Heart right ventricle (tissue), 16 donors: ENCODE results near the gene SRGAP1. TPM values are rescaled to one million over a fixed set of nuclear protein-coding genes. Genes with fewer than 3 reads are reported as not detected.
"Not testable (repeated sequence)": the region's sequence is repeated elsewhere in the genome, so short reads cannot be mapped to it uniquely, and the experiment has no call there.

ENCODE experiments used
- ATAC-seq, 8 donors: fragments of 200-7000 bp; cut with Tn5 transposase; one replicate each; pipeline ENCODE4 v1.9.1; 2020; ENCODE audit warnings: mild to moderate bottlenecking in 8 of 8, moderate library complexity in 8 of 8, moderate number of reproducible peaks in 1 of 8
- DNase-seq, 2 donors: peaks; one replicate each; pipeline ENCODE4 v3.0.0-alpha.2; 2020
- H3K27ac ChIP-seq, 10 donors: fragments of 200-600 bp; sonication (generic) in 2 of 10; one replicate each; pipeline versions ENCODE4 v1.5.0 to v1.8.0; 2020 to 2022; ENCODE audit warnings: mild to moderate bottlenecking in 3 of 10
- H3K27me3 ChIP-seq, 7 donors: fragments of 200-600 bp; one replicate each; pipeline ENCODE4 v1.8.0; 2021 to 2022; ENCODE audit warnings: mild to moderate bottlenecking in 2 of 7
- H3K36me3 ChIP-seq, 9 donors: fragments of 200-600 bp; sonication (generic) in 1 of 9; one replicate each; pipeline versions ENCODE4 v1.5.0 to v1.8.0; 2020 to 2022; ENCODE audit warnings: mild to moderate bottlenecking in 2 of 9
- H3K4me1 ChIP-seq, 9 donors: fragments of 200-600 bp; sonication (generic) in 1 of 9; one replicate each; pipeline versions ENCODE4 v1.5.0 to v1.8.0; 2020 to 2022; ENCODE audit warnings: mild to moderate bottlenecking in 4 of 9
- H3K4me3 ChIP-seq, 10 donors: fragments of 200-600 bp; sonication (generic) in 2 of 10; one replicate each; pipeline versions ENCODE4 v1.5.0 to v1.8.0; 2020 to 2022; ENCODE audit warnings: mild to moderate bottlenecking in 7 of 10, moderate library complexity in 2 of 10
- H3K9me3 ChIP-seq, 11 donors: fragments of 200-600 bp in 10 of 11; sonication (generic) in 2 of 11; one replicate each; pipeline versions ENCODE4 v1.5.0 to v1.8.0; 2013 to 2022; ENCODE audit warnings: mild to moderate bottlenecking in 2 of 11, control low read depth in 1 of 11, moderate library complexity in 1 of 11
- WGBS, 2 donors: extraction: QIAGEN DNeasy Blood & Tissue Kit; methylation state at CpG; one replicate each; pipeline ENCODE4 v1.1.7; 2013; ENCODE audit warnings: inconsistent platforms in 1 of 2; 5-methylcytosine and 5-hydroxymethylcytosine counted together
- intact Hi-C, 10 donors: fragments of 100-400 bp; cut with DNase I; formaldehyde crosslinking; loops; one replicate each; pipeline versions ENCODE4 v1.11.1 to v1.14.2; 2022
- polyA plus RNA-seq, 2 donors: library from polyadenylated mRNA; stranded (reverse); fragments of 200-250 nt; gene quantifications; one replicate each; pipeline ENCODE4 v1.2.3, GENCODE V29; 2013
- total RNA-seq, 10 donors: library from RNA; stranded (reverse); fragmentation: NEBNext Ultra II Directional in 3 of 10; extraction: Animal tissue kit (Norgen Biotek cat#: 25700) in 3 of 10; gene quantifications; one replicate each; pipeline versions ENCODE4 v1.2.1 to v1.2.4, GENCODE V29; 2021 to 2023
- TF ChIP-seq, protein P1 (sequence below), 9 donors: fragments of 200-600 bp; sonication (generic) in 2 of 9; IDR thresholded peaks; one replicate each; pipeline versions ENCODE4 v1.5.0 to v1.8.0; 2021 to 2022; ENCODE audit warnings: antibody characterized with exemption in 9 of 9, mild to moderate bottlenecking in 5 of 9, moderate library complexity in 1 of 9
- donor health status: Arrhythmogenic right ventricular cardiomyopathy.
- donor health status: ischemic (EF 13 %, LVEDD 7.1; RV severe dilation, severe dysfunction).
- donor health status: healthy with polysubstance abuse.
- donor health status: DM: no; HTN: yes; CAD: no.
- donor health status: DM: no; HTN: no; CAD: no.
- donor health status: ischemic (EF 25% LVEDD 6.9; RV normal size, moderate dysfunction).
- donor health status: ischemic (EF 25% LVEDD 5.7; RV mildly dilated, moderate dysfunction).
- donor health status: healthy.
- donor health status: DM: yes; HTN: yes; CAD: no.
- donor health status: Ischemic cardiomyopathy.
- donor health status: ischemic (EF 35%, LVEDD 5.7; RV mildly dilated, moderate dysfunction).
- donor health status: nonischemic (EF 11% LVEDD 7.7; RV severe dilation, severe dysfunction).
- donor health status: DM: yes; HTN: yes; CAD: no.
- donor health status: PGD.
- donor health status: ischemic (EF 29% LVEDD 5.4; RV normal size, mild dysfunction).
- donor health status: nonischemic (EF 23%, LVEDD 6.1; RV moderate dilation, normal function).

SRGAP1 gene
- total and polyA plus RNA-seq, 12 donors: 1.3 to 6.4 (median 3.6) TPM

DNA sequence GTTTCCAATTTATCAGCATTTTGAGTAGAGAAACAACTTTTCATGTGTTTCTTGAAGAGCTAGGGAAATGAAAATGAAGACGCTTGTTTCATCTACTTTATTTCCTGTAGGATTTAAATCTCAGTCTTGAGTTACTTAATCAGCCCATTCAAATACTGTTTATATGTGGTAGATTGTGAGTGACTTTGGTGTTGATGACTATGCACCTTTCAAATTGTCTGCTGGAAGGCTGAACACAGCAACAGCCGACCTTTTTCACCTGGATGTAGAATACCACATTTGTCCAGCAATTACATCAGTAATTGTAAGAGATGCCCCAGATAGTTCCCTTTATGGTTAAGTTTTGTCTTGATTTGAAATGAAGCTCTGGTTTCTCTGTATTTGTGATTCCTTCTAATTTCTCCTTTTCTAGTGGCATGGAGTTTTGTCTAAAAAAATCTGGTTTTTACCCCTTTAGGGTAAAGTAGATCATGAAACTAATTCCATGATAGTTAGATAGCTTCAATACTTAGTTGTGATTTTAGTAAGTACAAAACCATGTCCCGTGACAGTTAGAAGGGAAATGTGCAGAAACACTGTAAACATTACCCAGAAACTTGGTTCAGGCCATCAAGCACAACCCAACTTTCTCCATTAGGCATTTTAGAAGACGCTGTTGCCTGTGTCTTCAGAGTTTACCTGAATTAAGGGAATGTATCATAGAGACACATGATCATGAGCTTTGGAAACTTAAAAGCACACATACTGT lies 165.0 kb downstream of the SRGAP1 start:
- no peak overlapping the region for H3K27ac ChIP-seq

DNA sequence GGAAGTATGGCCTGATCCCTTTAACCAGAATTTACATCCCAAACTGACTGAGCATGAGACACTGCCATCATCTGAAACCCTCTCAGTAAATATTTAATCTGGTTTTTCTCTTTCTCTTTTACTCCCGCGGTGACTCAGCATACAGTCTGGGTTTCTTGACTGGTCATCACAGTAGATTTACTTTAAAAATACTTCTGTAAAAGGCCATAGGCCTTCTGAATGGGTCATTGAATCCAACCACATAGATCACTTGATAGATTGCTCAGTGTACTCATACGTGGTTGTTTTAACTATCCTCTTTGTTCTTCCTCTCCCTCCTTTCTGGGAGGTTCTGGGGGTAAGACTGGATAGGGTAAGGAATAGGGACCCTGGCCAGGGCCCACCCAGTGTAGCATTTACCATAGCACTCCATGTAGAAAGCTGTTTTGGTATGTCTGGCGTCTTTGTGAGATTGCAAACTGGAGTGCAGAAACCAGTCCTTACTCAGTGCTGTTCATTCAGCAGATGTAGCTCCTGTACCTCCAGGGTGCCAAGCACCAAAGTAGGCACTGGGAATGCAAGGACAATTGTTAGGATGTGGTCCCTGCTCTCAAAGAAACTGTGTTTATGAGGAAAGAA lies 165.7 kb downstream of the SRGAP1 start:
- Histone ChIP-seq H3K27me3 (no peaks in the 10 kb centered on the region), H3K4me1 (peaks cover 0 to 14% (median 8%) of the 10 kb centered on the region in 9 donors), H3K36me3 (no peaks in the 10 kb centered on the region), H3K27ac (no peak overlapping the region), H3K9me3 (no peaks in the 10 kb centered on the region), H3K4me3 (no peak overlapping the region)
- TF ChIP-seq, protein P1, sequence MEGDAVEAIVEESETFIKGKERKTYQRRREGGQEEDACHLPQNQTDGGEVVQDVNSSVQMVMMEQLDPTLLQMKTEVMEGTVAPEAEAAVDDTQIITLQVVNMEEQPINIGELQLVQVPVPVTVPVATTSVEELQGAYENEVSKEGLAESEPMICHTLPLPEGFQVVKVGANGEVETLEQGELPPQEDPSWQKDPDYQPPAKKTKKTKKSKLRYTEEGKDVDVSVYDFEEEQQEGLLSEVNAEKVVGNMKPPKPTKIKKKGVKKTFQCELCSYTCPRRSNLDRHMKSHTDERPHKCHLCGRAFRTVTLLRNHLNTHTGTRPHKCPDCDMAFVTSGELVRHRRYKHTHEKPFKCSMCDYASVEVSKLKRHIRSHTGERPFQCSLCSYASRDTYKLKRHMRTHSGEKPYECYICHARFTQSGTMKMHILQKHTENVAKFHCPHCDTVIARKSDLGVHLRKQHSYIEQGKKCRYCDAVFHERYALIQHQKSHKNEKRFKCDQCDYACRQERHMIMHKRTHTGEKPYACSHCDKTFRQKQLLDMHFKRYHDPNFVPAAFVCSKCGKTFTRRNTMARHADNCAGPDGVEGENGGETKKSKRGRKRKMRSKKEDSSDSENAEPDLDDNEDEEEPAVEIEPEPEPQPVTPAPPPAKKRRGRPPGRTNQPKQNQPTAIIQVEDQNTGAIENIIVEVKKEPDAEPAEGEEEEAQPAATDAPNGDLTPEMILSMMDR (IDR thresholded peaks at IDR 0.05): no peak
- DNase-seq (no peak), ATAC-seq (no peak)
- WGBS, 2 donors: 89% methylated on average over 4 of the region's 4 CpGs
- intact Hi-C loops: no loop called here

More for the DNA sequence above, 165.0 kb downstream of the SRGAP1 start:
- no peaks in the 10 kb centered on the region for H3K27me3 ChIP-seq
- peaks cover 0 to 14% (median 8%) of the 10 kb centered on the region in 9 donors for H3K4me1 ChIP-seq
- H3K9me3 ChIP-seq: no peaks in the 10 kb centered on the region
- ATAC-seq: no peak
- TF ChIP-seq, protein P1 (IDR thresholded peaks at IDR 0.05): no peak
- WGBS, 2 donors: 96 to 97% methylated on average over 4 of the region's 4 CpGs
- intact Hi-C loops: loop anchor here in 2 of 10 donors (10.0 kb wide), 1 partner anchor 165 kb away; the partner anchor contains the start of gene SRGAP1 (in 2 of the 2)
- no peak for DNase-seq
- H3K36me3 ChIP-seq: no peaks in the 10 kb centered on the region
- H3K4me3 ChIP-seq: no peak overlapping the region

DNA sequence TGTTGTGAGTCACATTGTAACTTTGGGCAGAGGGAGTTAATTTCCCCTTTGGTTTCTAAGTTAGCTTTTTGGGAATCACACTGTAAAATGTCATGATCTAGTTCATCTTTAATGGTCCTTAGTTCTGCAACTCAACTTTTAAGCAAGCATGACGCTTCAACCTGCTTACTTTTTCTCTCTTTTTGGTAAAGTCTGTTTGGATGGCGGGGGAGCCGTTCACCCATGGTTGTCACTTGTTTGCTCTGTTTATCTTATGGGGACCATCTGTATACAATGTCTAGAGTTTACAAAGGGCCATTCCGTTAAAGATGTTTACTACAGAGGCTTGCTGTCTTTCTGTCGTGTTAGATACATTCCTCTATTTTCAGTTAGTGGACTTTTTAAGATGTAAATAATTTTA lies 172.0 kb downstream of the SRGAP1 start:
- ATAC-seq (no peak), DNase-seq (no peak)
- TF ChIP-seq, protein P1 (IDR thresholded peaks at IDR 0.05): no peak
- intact Hi-C loops: no loop called here
- H3K36me3 ChIP-seq: peaks cover 0 to 11% (median 0%) of the 10 kb centered on the region in 9 donors
- H3K27ac ChIP-seq: no peak overlapping the region
- H3K27me3 ChIP-seq: no peaks in the 10 kb centered on the region
- no peak overlapping the region for H3K4me3 ChIP-seq
- 95 to 97% methylated on average over 5 of the region's 5 CpGs for WGBS, 2 donors
- no peaks in the 10 kb centered on the region for H3K4me1 ChIP-seq
- no peaks in the 10 kb centered on the region for H3K9me3 ChIP-seq

DNA sequence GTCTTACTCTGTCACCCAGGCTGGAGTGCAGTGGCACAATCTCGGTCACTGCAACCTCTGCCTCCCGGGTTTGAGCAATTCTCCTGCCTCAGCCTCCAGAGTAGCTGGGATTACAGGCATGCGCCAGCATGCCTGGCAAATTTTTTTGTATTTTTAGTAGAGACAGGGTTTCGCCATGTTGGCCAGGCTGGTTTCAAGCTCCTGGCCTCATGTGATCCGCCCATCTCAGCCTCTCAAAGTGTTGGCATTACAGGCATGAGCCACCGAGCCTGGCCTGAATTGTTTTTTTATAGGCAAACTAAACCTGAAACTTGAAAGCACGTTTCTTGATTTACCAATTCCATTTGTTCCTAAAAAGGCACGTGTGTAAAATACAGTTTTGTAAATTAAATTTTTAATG lies 173.6 kb downstream of the SRGAP1 start:
- H3K27ac ChIP-seq, intact Hi-C loops, ATAC-seq, DNase-seq, H3K27me3 ChIP-seq, H3K9me3 ChIP-seq, H3K4me1 ChIP-seq, H3K4me3 ChIP-seq: not testable (repeated sequence)
- WGBS, 2 donors: 83 to 92% methylated on average over 8 of the region's 8 CpGs
- peaks cover 0 to 11% (median 0%) of the 10 kb centered on the region in 9 donors for H3K36me3 ChIP-seq

DNA sequence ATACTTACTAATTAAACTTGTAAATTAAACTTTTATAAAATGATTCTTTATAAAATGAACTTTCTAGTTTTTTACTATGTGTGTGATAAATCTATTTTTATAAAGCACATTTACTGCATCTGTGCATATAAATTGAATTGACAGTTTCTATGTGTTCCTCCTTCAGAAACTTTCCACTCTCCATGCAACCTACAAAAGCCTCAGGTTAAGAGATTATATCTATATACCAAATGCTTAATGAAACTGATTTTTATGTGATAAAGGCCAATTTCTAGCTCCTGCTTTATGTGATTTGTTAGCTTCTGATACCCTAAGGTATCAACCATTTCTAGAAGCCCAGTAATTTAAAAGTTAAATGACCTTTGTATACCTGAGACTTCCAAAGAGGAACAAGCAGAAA lies 174.0 kb downstream of the SRGAP1 start:
- DNase-seq (no peak), ATAC-seq (no peak)
- Histone ChIP-seq H3K27ac (no peak overlapping the region), H3K27me3 (no peaks in the 10 kb centered on the region), H3K4me1 (no peaks in the 10 kb centered on the region), H3K36me3 (peaks cover 0 to 11% (median 0%) of the 10 kb centered on the region in 9 donors), H3K9me3 (no peaks in the 10 kb centered on the region), H3K4me3 (no peak overlapping the region)
- intact Hi-C loops: no loop called here
- TF ChIP-seq, protein P1 (IDR thresholded peaks at IDR 0.05): no peak
